H1 (cell line): Measurements from ENCODE around the gene TOMM7. TPM values are rescaled to one million over a fixed set of nuclear protein-coding genes. Genes with fewer than 3 reads are reported as not detected.

Experiments
- CTCF ChIA-PET: fragments of 300-600 bp; sonication (Branson Sonifier 250); formaldehyde crosslinking; loops from one replicate; lab custom pipeline; 2021; ENCODE audit not compliant: partially characterized antibody; lab: Charles Lee
- POLR2A ChIA-PET: fragments of 300-600 bp; sonication (Branson Sonifier 250); formaldehyde crosslinking; loops from one replicate; lab custom pipeline; 2021; ENCODE audit warnings: inconsistent platforms; ENCODE audit not compliant: partially characterized antibody; lab: Charles Lee
- DNase-seq, 2 experiments: peaks; one replicate each; pipeline versions ENCODE4 v3.0.0 to v3.0.0-alpha.2; 2010 to 2022; ENCODE audit warnings: low spot score in 2 of 2, low read depth in 1 of 2, mixed read lengths in 1 of 2
- FAIRE-seq: peaks from 2 replicates; lab custom pipeline; 2011; peaks lifted over from hg19 to GRCh38; lab: Jason Lieb, UNC
- H2AFZ ChIP-seq: 2 replicates; pipeline ENCODE4 v1.8.1; 2012; ENCODE audit warnings: low read length, inconsistent platforms
- H2AK5ac ChIP-seq: 2 replicates; pipeline ENCODE4 v1.6.1; 2013; ENCODE audit warnings: low read depth, low read length
- H2BK120ac ChIP-seq: replicated peaks from 2 replicates; pipeline ENCODE3; 2013; ENCODE audit warnings: low read depth, low read length, inconsistent platforms
- H2BK12ac ChIP-seq: 2 replicates; pipeline ENCODE4 v1.6.1; 2013; ENCODE audit warnings: low read depth, low read length
- H2BK15ac ChIP-seq: 2 replicates; pipeline ENCODE4 v1.6.1; 2013; ENCODE audit warnings: low read length
- H2BK20ac ChIP-seq: 2 replicates; pipeline ENCODE4 v1.6.1; 2013; ENCODE audit warnings: low read length
- H2BK5ac ChIP-seq: 2 replicates; pipeline ENCODE4 v1.6.1; 2013; ENCODE audit warnings: low read depth, low read length
- H3K14ac ChIP-seq: 2 replicates; pipeline ENCODE4 v1.6.1; 2013; ENCODE audit warnings: inconsistent platforms; ENCODE audit not compliant: insufficient read length
- H3K18ac ChIP-seq: 2 replicates; pipeline ENCODE4 v1.6.1; 2013; ENCODE audit warnings: low read length; ENCODE audit errors: extremely low read depth
- H3K23ac ChIP-seq: 2 replicates; pipeline ENCODE4 v1.6.1; 2013; ENCODE audit warnings: inconsistent platforms; ENCODE audit not compliant: insufficient read length
- H3K23me2 ChIP-seq: 2 replicates; pipeline ENCODE4 v1.6.1; 2013; ENCODE audit warnings: low read depth, low read length
- H3K27ac ChIP-seq: 2 replicates; pipeline ENCODE4 v1.6.1; 2011; ENCODE audit warnings: low read depth, low read length, inconsistent platforms
- H3K27me3 ChIP-seq, 4 experiments: replicated peaks in 1 of 4; 1 replicate in 1 of 4; 2 replicates in 3 of 4; pipeline versions ENCODE4 v1.6.1 to v1.8.1; 2011 to 2013; ENCODE audit warnings: low read length in 3 of 4, mild to moderate bottlenecking in 3 of 4, inconsistent platforms in 2 of 4, mixed read lengths in 2 of 4, moderate library complexity in 1 of 4; ENCODE audit not compliant: control insufficient read depth in 3 of 4, insufficient read depth in 3 of 4; ENCODE audit errors: extremely low read depth in 1 of 4
- H3K36me3 ChIP-seq, 4 experiments: 2 replicates each; pipeline versions ENCODE4 v1.6.1 to v1.8.1; 2011 to 2013; ENCODE audit warnings: mild to moderate bottlenecking in 4 of 4, low read length in 3 of 4, moderate library complexity in 2 of 4, control low read depth in 1 of 4, inconsistent platforms in 1 of 4; ENCODE audit not compliant: insufficient read depth in 4 of 4, control insufficient read depth in 2 of 4
- H3K4ac ChIP-seq: replicated peaks from 2 replicates; pipeline ENCODE3; 2013; ENCODE audit warnings: low read length, low read depth, mixed read lengths, inconsistent platforms; ENCODE audit not compliant: insufficient read length
- H3K4me1 ChIP-seq, 4 experiments: replicated peaks in 1 of 4; 1 replicate in 1 of 4; 2 replicates in 3 of 4; pipeline versions ENCODE4 v1.6.1 to v1.8.1; 2011 to 2013; ENCODE audit warnings: low read length in 3 of 4, inconsistent platforms in 2 of 4, mixed read lengths in 1 of 4; ENCODE audit not compliant: insufficient read depth in 4 of 4, control insufficient read depth in 3 of 4
- H3K4me2 ChIP-seq, 2 experiments: 2 replicates each; pipeline versions ENCODE4 v1.6.1 to v1.8.1; 2011 to 2013; ENCODE audit warnings: low read depth in 2 of 2, low read length in 2 of 2, control low read depth in 1 of 2, inconsistent platforms in 1 of 2, mild to moderate bottlenecking in 1 of 2; ENCODE audit not compliant: insufficient read depth in 1 of 2
- H3K4me3 ChIP-seq, 4 experiments: fragments of 200-600, 300-600 bp in 1 of 4; sonication (generic), shearing (Covaris generic), sonication (Bioruptor Twin) in 1 of 4; 2 replicates each; pipeline versions ENCODE4 v1.5.1 to v1.8.1; 2011 to 2016; ENCODE audit warnings: low read length in 4 of 4, low read depth in 3 of 4, control low read depth in 2 of 4, inconsistent platforms in 2 of 4, mild to moderate bottlenecking in 2 of 4, mixed read lengths in 1 of 4, moderate library complexity in 1 of 4; ENCODE audit not compliant: insufficient read depth in 2 of 4; ENCODE audit errors: extremely low read depth in 1 of 4
- H3K56ac ChIP-seq: replicated peaks from 2 replicates; pipeline ENCODE3; 2013; ENCODE audit warnings: low read depth, mild to moderate bottlenecking, mixed read lengths, low read length, inconsistent platforms; ENCODE audit not compliant: insufficient read length
- H3K79me1 ChIP-seq: 2 replicates; pipeline ENCODE4 v1.6.1; 2013; ENCODE audit warnings: low read depth, low read length, control low read depth
- H3K79me2 ChIP-seq, 2 experiments: 2 replicates each; pipeline versions ENCODE4 v1.6.1 to v1.8.1; 2012 to 2013; ENCODE audit warnings: low read length in 2 of 2, mild to moderate bottlenecking in 2 of 2, inconsistent platforms in 1 of 2; ENCODE audit not compliant: insufficient read depth in 2 of 2, control insufficient read depth in 1 of 2
- H3K9ac ChIP-seq, 4 experiments: replicated peaks in 1 of 4; 1 replicate in 1 of 4; 2 replicates in 3 of 4; pipeline versions ENCODE4 v1.6.1 to v1.8.1; 2011 to 2013; ENCODE audit warnings: low read depth in 3 of 4, low read length in 3 of 4, control low read depth in 2 of 4, mild to moderate bottlenecking in 2 of 4, moderate library complexity in 2 of 4, inconsistent platforms in 1 of 4; ENCODE audit errors: extremely low read depth in 1 of 4
- H3K9me3 ChIP-seq, 2 experiments: 2 replicates each; pipeline versions ENCODE4 v1.6.1 to v1.8.1; 2012 to 2013; ENCODE audit warnings: mild to moderate bottlenecking in 2 of 2, moderate library complexity in 2 of 2, control low read depth in 1 of 2, inconsistent platforms in 1 of 2, low read depth in 1 of 2, low read length in 1 of 2, mixed read lengths in 1 of 2; ENCODE audit not compliant: insufficient read depth in 2 of 2
- H4K20me1 ChIP-seq, 2 experiments: replicated peaks in 1 of 2; 2 replicates each; pipeline versions ENCODE3 to v1.8.1; 2011 to 2013; ENCODE audit warnings: inconsistent platforms in 2 of 2, low read length in 2 of 2, mild to moderate bottlenecking in 1 of 2; ENCODE audit not compliant: insufficient read depth in 2 of 2, control insufficient read depth in 1 of 2
- H4K5ac ChIP-seq: 2 replicates; pipeline ENCODE4 v1.6.1; 2013; ENCODE audit warnings: low read length, low read depth, mixed read lengths, inconsistent platforms; ENCODE audit not compliant: insufficient read length
- H4K8ac ChIP-seq: 2 replicates; pipeline ENCODE4 v1.8.0; 2013; ENCODE audit warnings: mild to moderate bottlenecking, moderate library complexity, low read length, inconsistent platforms; ENCODE audit not compliant: insufficient read depth; ENCODE audit errors: extremely low read depth
- H4K91ac ChIP-seq: replicated peaks from 2 replicates; pipeline ENCODE3; 2013; ENCODE audit warnings: low read length, mixed read lengths, inconsistent platforms; ENCODE audit not compliant: insufficient read length
- HDAC6 ChIP-seq: IDR thresholded peaks from one replicate; pipeline ENCODE4 v1.7.1; 2012; ENCODE audit warnings: low read depth, mild to moderate bottlenecking, inconsistent platforms, low read length, moderate library complexity
- WGBS, 2 experiments: shearing (Covaris generic) in 1 of 2; methylation state at CpG; one replicate each; pipeline versions ENCODE4 v1.1.6 to v1.1.7; 2013 to 2015; ENCODE audit warnings: low lambda C conversion rate in 2 of 2, mixed read lengths in 2 of 2, inconsistent platforms in 1 of 2, low coverage in 1 of 2, missing lambda C conversion rate in 1 of 2; ENCODE audit not compliant: insufficient replicate concordance in 2 of 2, insufficient coverage in 1 of 2, insufficient read length in 1 of 2; ENCODE audit errors: extremely low coverage in 1 of 2, missing lambda C conversion rate in 1 of 2; 5-methylcytosine and 5-hydroxymethylcytosine counted together
- polyA plus RNA-seq, 7 experiments: library from polyadenylated mRNA; depleted of rRNA in 3 of 7; stranded (reverse) in 5 of 7; unstranded in 2 of 7; fragments of >200 nt in 5 of 7; fragments of 200-250 nt in 2 of 7; gene quantifications; 1 replicate in 5 of 7; 2 replicates in 1 of 7; 4 replicates in 1 of 7; pipeline versions ENCODE4 v1.2.1 to v1.2.3, GENCODE V29; 2011 to 2013; ENCODE audit warnings: missing spikeins in 2 of 7, mixed read lengths in 2 of 7
- total RNA-seq: library from RNA; stranded (reverse); fragmentation: NEBNext Ultra II Directional; extraction: Animal tissue kit (Norgen Biotek cat#: 25700); gene quantifications from 2 replicates; pipeline ENCODE4 v1.2.1, GENCODE V29; 2021

TOMM7 gene
- total and polyA plus RNA-seq, 2 of the 8 experiments (the other 6 are each of a cell fraction or from before 2014, with no cell fraction given): 389 to 508 TPM

DNA sequence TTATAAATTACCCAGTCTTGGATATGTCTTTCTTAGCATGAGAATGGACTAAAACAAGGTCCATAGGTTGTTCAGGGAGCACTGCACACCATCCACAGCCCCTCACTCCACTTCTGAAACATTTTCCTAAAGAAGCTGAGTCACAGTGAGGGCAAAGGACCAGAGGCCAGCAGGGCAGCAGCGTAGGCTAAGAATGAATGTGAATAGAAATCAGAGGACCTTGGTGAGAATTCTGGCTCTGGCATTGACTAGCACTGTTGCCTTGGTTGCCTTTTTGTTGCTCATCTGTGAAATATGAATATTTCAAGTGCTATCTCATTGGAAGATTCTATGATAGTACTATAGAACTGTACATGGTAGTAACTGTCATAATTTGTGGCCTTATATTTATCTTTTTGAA lies 41.7 kb upstream of the TOMM7 start:
- H4K5ac ChIP-seq: no peak overlapping the region
- no peak overlapping the region for H2AFZ ChIP-seq
- no peak overlapping the region for H2BK12ac ChIP-seq
- H2AK5ac ChIP-seq: no peak overlapping the region
- H3K27me3 ChIP-seq: no peaks in the 10 kb centered on the region
- H2BK15ac ChIP-seq: no peak overlapping the region
- no peak overlapping the region for H3K9ac ChIP-seq
- H3K4me3 ChIP-seq: no peak overlapping the region
- ChIA-PET CTCF (interaction anchor here (0.6 to 0.7 kb wide), 2 partner anchors 12 to 13 kb away, joined by 3 to 4 read pairs; no protein-coding TSS in a partner anchor), POLR2A (interaction anchor here (0.9 to 11.8 kb wide), 7 partner anchors 8 to 203 kb away, joined by 3 to 125 read pairs (median 4); no protein-coding TSS in a partner anchor)
- H2BK20ac ChIP-seq: no peak overlapping the region
- H3K79me2 ChIP-seq: no peaks in the 10 kb centered on the region
- no peak overlapping the region for H3K14ac ChIP-seq
- H3K4me1 ChIP-seq: peaks cover 0 to 9% (median 0%) of the 10 kb centered on the region in 4 experiments; a peak in 3 of 7 replicates
- H3K27ac ChIP-seq: no peak overlapping the region
- WGBS, 2 experiments: 94% methylated on average over 1 of the region's 1 CpG; no CpG with 5 or more reads in 1 of the 2 experiments
- no peak overlapping the region for H3K4ac ChIP-seq
- FAIRE-seq (no peak), DNase-seq (no peak)
- peaks cover 0 to 31% (median 14%) of the 10 kb centered on the region in 4 experiments; a peak in 4 of 8 replicates for H3K36me3 ChIP-seq
- H3K4me2 ChIP-seq: no peak overlapping the region; a peak in 1 of 4 replicates
- no peak overlapping the region for H2BK120ac ChIP-seq
- H3K18ac ChIP-seq: no peak overlapping the region
- H3K23me2 ChIP-seq: no peaks in the 10 kb centered on the region
- H4K20me1 ChIP-seq: no peaks in the 10 kb centered on the region
- no peak overlapping the region for H3K56ac ChIP-seq
- H3K79me1 ChIP-seq: no peaks in the 10 kb centered on the region
- no peak overlapping the region for H4K91ac ChIP-seq
- no peak overlapping the region for H3K23ac ChIP-seq
- no peak overlapping the region for H2BK5ac ChIP-seq
- H3K9me3 ChIP-seq: no peaks in the 10 kb centered on the region
- no peak overlapping the region for H4K8ac ChIP-seq
- TF ChIP-seq HDAC6: no peak
